B cell (primary cell): ENCODE results near the gene FBLN2. TPM values are rescaled to one million over a fixed set of nuclear protein-coding genes. Genes with fewer than 3 reads are reported as not detected.

ENCODE experiments used
- ATAC-seq: fragments of 200-7000 bp; cut with Tn5 transposase; one replicate; pipeline ENCODE4 v1.10.0; 2021; ENCODE audit warnings: low read depth, mild to moderate bottlenecking, moderate number of reproducible peaks, moderate library complexity
- CTCF ChIA-PET: fragments of 350-600 bp; sonication (Branson Sonifier 250); formaldehyde crosslinking; loops from one replicate; lab custom pipeline; 2021; ENCODE audit warnings: antibody characterized with exemption, inconsistent platforms; lab: Charles Lee
- POLR2A ChIA-PET: fragments of 350-600 bp; sonication (Branson Sonifier 250); formaldehyde crosslinking; loops from one replicate; lab custom pipeline; 2021; ENCODE audit warnings: antibody characterized with exemption; lab: Charles Lee
- DNase-seq: peaks from one replicate; pipeline ENCODE4 v3.0.0; 2013
- H2AFZ ChIP-seq: 2 replicates; pipeline ENCODE4 v1.6.1; 2012; ENCODE audit warnings: mild to moderate bottlenecking, low read depth, low read length; ENCODE audit not compliant: insufficient read depth, poor library complexity, severe bottlenecking
- H3K27ac ChIP-seq, 2 donors: 1 replicate in 1 of 2; 2 replicates in 1 of 2; pipeline ENCODE4 v1.5.1; 2012 to 2013; ENCODE audit warnings: low read length in 2 of 2, mild to moderate bottlenecking in 2 of 2, moderate library complexity in 1 of 2
- H3K27me3 ChIP-seq, 4 experiments: fragments of 200-600 bp in 1 of 4; sonication (generic) in 1 of 4; replicated peaks in 1 of 4; 1 replicate in 2 of 4; 2 replicates in 2 of 4; pipeline versions ENCODE4 v1.6.1 to v1.7.0; 2013 to 2016; ENCODE audit warnings: low read length in 3 of 4, mild to moderate bottlenecking in 2 of 4, mixed read lengths in 1 of 4, moderate library complexity in 1 of 4; ENCODE audit not compliant: insufficient read depth in 4 of 4, control insufficient read depth in 3 of 4; ENCODE audit errors: control extremely low read depth in 1 of 4
- H3K36me3 ChIP-seq, 2 experiments: replicated peaks in 1 of 2; 1 replicate in 1 of 2; 2 replicates in 1 of 2; pipeline versions ENCODE4 v1.6.1 to v1.7.1; 2013; ENCODE audit warnings: low read length in 1 of 2; ENCODE audit not compliant: insufficient read depth in 2 of 2, control insufficient read depth in 1 of 2; ENCODE audit errors: control extremely low read depth in 1 of 2, extremely low read depth in 1 of 2
- H3K4me1 ChIP-seq, 2 donors: fragments of 200-600 bp in 1 of 2; sonication (generic) in 1 of 2; 1 replicate in 1 of 2; 2 replicates in 1 of 2; pipeline versions ENCODE4 v1.5.1 to v1.6.1; 2013 to 2017; ENCODE audit warnings: low read length in 2 of 2; ENCODE audit not compliant: control insufficient read depth in 2 of 2, insufficient read depth in 2 of 2
- H3K4me2 ChIP-seq: replicated peaks from 2 replicates; pipeline ENCODE3; 2012; ENCODE audit warnings: mild to moderate bottlenecking, low read depth, low read length; ENCODE audit not compliant: poor library complexity, severe bottlenecking
- H3K4me3 ChIP-seq, 5 experiments: fragments of 200-600 bp in 1 of 5; sonication (generic) in 1 of 5; 1 replicate in 3 of 5; 2 replicates in 2 of 5; pipeline versions ENCODE4 v1.5.1 to v1.7.0; 2011 to 2016; ENCODE audit warnings: low read length in 4 of 5, mild to moderate bottlenecking in 4 of 5, low read depth in 2 of 5, control low read depth in 1 of 5, moderate library complexity in 1 of 5; ENCODE audit not compliant: insufficient read depth in 1 of 5; ENCODE audit errors: control extremely low read depth in 1 of 5, extremely low read depth in 1 of 5
- H3K79me2 ChIP-seq: fragments of 200-600 bp; sonication (generic); one replicate; pipeline ENCODE4 v1.6.0; 2016; ENCODE audit warnings: low read length; ENCODE audit not compliant: control insufficient read depth, insufficient read depth
- H3K9ac ChIP-seq: fragments of 200-600 bp; sonication (generic); 2 replicates; pipeline ENCODE4 v1.6.1; 2017; ENCODE audit warnings: mild to moderate bottlenecking, low read length, moderate library complexity
- H3K9me3 ChIP-seq, 3 donors: one replicate each; pipeline versions ENCODE4 v1.6.1 to v1.7.1; 2013; ENCODE audit warnings: low read length in 2 of 3; ENCODE audit not compliant: control insufficient read depth in 2 of 3, insufficient read depth in 1 of 3; ENCODE audit errors: control extremely low read depth in 1 of 3
- H4K20me1 ChIP-seq: 2 replicates; pipeline ENCODE4 v1.6.0; 2012; ENCODE audit warnings: mild to moderate bottlenecking, low read length; ENCODE audit not compliant: insufficient read depth, control insufficient read depth, poor library complexity, severe bottlenecking
- H3K27ac Mint-ChIP-seq: one replicate; pipeline ENCODE4 v1.8.0; 2021; ENCODE audit warnings: mixed read lengths
- H3K27me3 Mint-ChIP-seq: one replicate; pipeline ENCODE4 v1.8.0; 2021; ENCODE audit warnings: mixed read lengths
- H3K4me1 Mint-ChIP-seq: one replicate; pipeline ENCODE4 v1.8.0; 2021; ENCODE audit warnings: mixed read lengths
- H3K4me3 Mint-ChIP-seq: one replicate; pipeline ENCODE4 v1.8.0; 2021; ENCODE audit warnings: mixed read lengths
- H3K9me3 Mint-ChIP-seq: one replicate; pipeline ENCODE4 v1.8.0; 2022; ENCODE audit warnings: mixed read lengths; ENCODE audit not compliant: insufficient read depth
- EZH2 ChIP-seq: IDR thresholded peaks from 2 replicates; pipeline ENCODE4 v1.6.1; 2012; ENCODE audit warnings: borderline replicate concordance, low read depth, mild to moderate bottlenecking, moderate library complexity, low read length; ENCODE audit not compliant: insufficient read depth, poor library complexity, severe bottlenecking
- WGBS: methylation state at CpG from one replicate; pipeline ENCODE4 v1.1.5; 2013; ENCODE audit warnings: missing lambda C conversion rate; ENCODE audit not compliant: insufficient coverage; 5-methylcytosine and 5-hydroxymethylcytosine counted together
- intact Hi-C: fragments of 100-400 bp; cut with micrococcal nuclease; formaldehyde crosslinking; loops from one replicate; pipeline ENCODE4 v1.10.0; 2022
- polyA plus RNA-seq: library from polyadenylated mRNA; depleted of rRNA; stranded (reverse); fragments of >200 nt; gene quantifications from 2 replicates; pipeline ENCODE4 v1.2.3, GENCODE V29; 2012
- total RNA-seq, 2 donors: library from RNA; stranded (reverse); fragments of 120-200 nt in 1 of 2; gene quantifications; 1 replicate in 1 of 2; 2 replicates in 1 of 2; pipeline versions ENCODE4 v1.2.3 to v1.2.4, GENCODE V29; 2013 to 2022
- TF ChIP-seq, protein P1 (sequence below): fragments of 200-600 bp; IDR thresholded peaks from one replicate; pipeline ENCODE4 v1.8.0; 2022; ENCODE audit warnings: antibody characterized with exemption, mild to moderate bottlenecking

FBLN2 gene
- total and polyA plus RNA-seq, 2 donors (not counting 1 experiment from before 2014, with no cell fraction given): 3.6 to 8.2 TPM

DNA sequence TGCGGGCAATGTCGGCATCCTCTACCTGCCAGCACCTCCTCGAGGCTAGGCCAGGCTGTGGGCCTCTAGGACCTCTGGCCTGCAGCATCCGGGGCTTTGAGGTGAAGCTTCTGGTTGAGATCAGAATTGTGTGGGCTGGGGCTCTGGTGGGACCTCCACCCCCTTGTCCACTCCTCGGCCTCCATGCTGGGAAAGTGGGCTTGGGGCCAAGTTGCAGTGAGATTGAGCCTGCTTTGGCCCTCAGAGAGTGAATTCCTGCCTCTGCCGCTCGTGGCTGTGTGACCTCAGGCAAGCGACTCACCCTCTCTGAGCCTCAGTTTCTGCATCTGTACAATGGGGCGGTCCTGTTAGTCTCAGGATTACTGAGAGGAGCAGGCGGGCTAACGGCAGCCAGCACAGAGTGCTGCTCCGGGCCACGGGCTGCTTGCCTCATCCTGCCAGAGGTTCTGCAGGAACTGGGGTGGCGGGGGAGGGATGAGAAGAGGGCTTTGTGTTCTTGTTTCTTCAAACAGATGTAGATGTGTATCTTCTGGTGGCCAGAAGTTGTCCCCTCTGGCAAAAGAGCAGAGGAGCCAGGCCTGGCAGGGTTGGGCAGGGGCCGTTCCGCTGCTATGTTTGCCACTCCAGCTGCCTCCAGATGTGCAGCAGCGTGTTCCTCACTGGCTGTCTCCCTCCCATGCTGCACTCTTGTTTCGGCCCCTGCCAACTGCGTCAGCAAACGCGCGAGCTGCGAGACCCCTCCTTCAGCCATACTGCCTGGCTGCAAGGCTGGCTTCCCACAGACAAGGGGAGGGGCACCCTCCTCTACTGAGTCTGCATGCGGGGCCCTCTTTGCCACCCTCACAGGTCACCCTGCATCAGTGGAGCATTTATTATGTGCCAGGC lies 33.7 kb downstream of the FBLN2 start:
- Histone ChIP-seq H3K4me3 (no peak overlapping the region), H3K27ac (no peak overlapping the region), H3K9me3 (no peaks in the 10 kb centered on the region), H3K4me2 (no peak overlapping the region), H4K20me1 (no peaks in the 10 kb centered on the region), H2AFZ (no peak overlapping the region), H3K9ac (no peak overlapping the region), H3K4me1 (no peaks in the 10 kb centered on the region), H3K36me3 (no peaks in the 10 kb centered on the region), H3K27me3 (no peaks in the 10 kb centered on the region), H3K79me2 (no peaks in the 10 kb centered on the region)
- WGBS: 89% methylated on average over 22 of the region's 24 CpGs
- Mint-ChIP-seq H3K27ac (no peak overlapping the region), H3K27me3 (no peaks in the 10 kb centered on the region), H3K4me3 (no peak overlapping the region), H3K9me3 (no peaks in the 10 kb centered on the region), H3K4me1 (no peaks in the 10 kb centered on the region)
- intact Hi-C loops: no loop called here
- ChIA-PET POLR2A (no interaction called here), CTCF (no interaction called here)
- TF ChIP-seq EZH2: no peak
- TF ChIP-seq, protein P1, sequence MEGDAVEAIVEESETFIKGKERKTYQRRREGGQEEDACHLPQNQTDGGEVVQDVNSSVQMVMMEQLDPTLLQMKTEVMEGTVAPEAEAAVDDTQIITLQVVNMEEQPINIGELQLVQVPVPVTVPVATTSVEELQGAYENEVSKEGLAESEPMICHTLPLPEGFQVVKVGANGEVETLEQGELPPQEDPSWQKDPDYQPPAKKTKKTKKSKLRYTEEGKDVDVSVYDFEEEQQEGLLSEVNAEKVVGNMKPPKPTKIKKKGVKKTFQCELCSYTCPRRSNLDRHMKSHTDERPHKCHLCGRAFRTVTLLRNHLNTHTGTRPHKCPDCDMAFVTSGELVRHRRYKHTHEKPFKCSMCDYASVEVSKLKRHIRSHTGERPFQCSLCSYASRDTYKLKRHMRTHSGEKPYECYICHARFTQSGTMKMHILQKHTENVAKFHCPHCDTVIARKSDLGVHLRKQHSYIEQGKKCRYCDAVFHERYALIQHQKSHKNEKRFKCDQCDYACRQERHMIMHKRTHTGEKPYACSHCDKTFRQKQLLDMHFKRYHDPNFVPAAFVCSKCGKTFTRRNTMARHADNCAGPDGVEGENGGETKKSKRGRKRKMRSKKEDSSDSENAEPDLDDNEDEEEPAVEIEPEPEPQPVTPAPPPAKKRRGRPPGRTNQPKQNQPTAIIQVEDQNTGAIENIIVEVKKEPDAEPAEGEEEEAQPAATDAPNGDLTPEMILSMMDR: no peak
- ATAC-seq (no peak), DNase-seq (no peak)
